H1 (cell line): ENCODE measurements around the gene C3orf52. TPM values are rescaled to one million over a fixed set of nuclear protein-coding genes. Genes with fewer than 3 reads are reported as not detected.
A peak's percentile ranks its signal among the peaks of the same experiment; 100 is the strongest.

ENCODE experiments used
- CTCF ChIA-PET: fragments of 300-600 bp; sonication (Branson Sonifier 250); formaldehyde crosslinking; loops from one replicate; lab custom pipeline; 2021; ENCODE audit not compliant: partially characterized antibody; lab: Charles Lee
- POLR2A ChIA-PET: fragments of 300-600 bp; sonication (Branson Sonifier 250); formaldehyde crosslinking; loops from one replicate; lab custom pipeline; 2021; ENCODE audit warnings: inconsistent platforms; ENCODE audit not compliant: partially characterized antibody; lab: Charles Lee
- DNase-seq, 2 experiments: peaks; one replicate each; pipeline versions ENCODE4 v3.0.0 to v3.0.0-alpha.2; 2010 to 2022; ENCODE audit warnings: low spot score in 2 of 2, low read depth in 1 of 2, mixed read lengths in 1 of 2
- FAIRE-seq: peaks from 2 replicates; lab custom pipeline; 2011; peaks lifted over from hg19 to GRCh38; lab: Jason Lieb, UNC
- H2AFZ ChIP-seq: 2 replicates; pipeline ENCODE4 v1.8.1; 2012; ENCODE audit warnings: low read length, inconsistent platforms
- H2AK5ac ChIP-seq: 2 replicates; pipeline ENCODE4 v1.6.1; 2013; ENCODE audit warnings: low read depth, low read length
- H2BK120ac ChIP-seq: replicated peaks from 2 replicates; pipeline ENCODE3; 2013; ENCODE audit warnings: low read depth, low read length, inconsistent platforms
- H2BK12ac ChIP-seq: 2 replicates; pipeline ENCODE4 v1.6.1; 2013; ENCODE audit warnings: low read depth, low read length
- H2BK15ac ChIP-seq: 2 replicates; pipeline ENCODE4 v1.6.1; 2013; ENCODE audit warnings: low read length
- H2BK20ac ChIP-seq: 2 replicates; pipeline ENCODE4 v1.6.1; 2013; ENCODE audit warnings: low read length
- H2BK5ac ChIP-seq: 2 replicates; pipeline ENCODE4 v1.6.1; 2013; ENCODE audit warnings: low read depth, low read length
- H3K14ac ChIP-seq: 2 replicates; pipeline ENCODE4 v1.6.1; 2013; ENCODE audit warnings: inconsistent platforms; ENCODE audit not compliant: insufficient read length
- H3K18ac ChIP-seq: 2 replicates; pipeline ENCODE4 v1.6.1; 2013; ENCODE audit warnings: low read length; ENCODE audit errors: extremely low read depth
- H3K23ac ChIP-seq: 2 replicates; pipeline ENCODE4 v1.6.1; 2013; ENCODE audit warnings: inconsistent platforms; ENCODE audit not compliant: insufficient read length
- H3K23me2 ChIP-seq: 2 replicates; pipeline ENCODE4 v1.6.1; 2013; ENCODE audit warnings: low read depth, low read length
- H3K27ac ChIP-seq: 2 replicates; pipeline ENCODE4 v1.6.1; 2011; ENCODE audit warnings: low read depth, low read length, inconsistent platforms
- H3K27me3 ChIP-seq, 4 experiments: replicated peaks in 1 of 4; 1 replicate in 1 of 4; 2 replicates in 3 of 4; pipeline versions ENCODE4 v1.6.1 to v1.8.1; 2011 to 2013; ENCODE audit warnings: low read length in 3 of 4, mild to moderate bottlenecking in 3 of 4, inconsistent platforms in 2 of 4, mixed read lengths in 2 of 4, moderate library complexity in 1 of 4; ENCODE audit not compliant: control insufficient read depth in 3 of 4, insufficient read depth in 3 of 4; ENCODE audit errors: extremely low read depth in 1 of 4
- H3K36me3 ChIP-seq, 4 experiments: 2 replicates each; pipeline versions ENCODE4 v1.6.1 to v1.8.1; 2011 to 2013; ENCODE audit warnings: mild to moderate bottlenecking in 4 of 4, low read length in 3 of 4, moderate library complexity in 2 of 4, control low read depth in 1 of 4, inconsistent platforms in 1 of 4; ENCODE audit not compliant: insufficient read depth in 4 of 4, control insufficient read depth in 2 of 4
- H3K4ac ChIP-seq: replicated peaks from 2 replicates; pipeline ENCODE3; 2013; ENCODE audit warnings: low read length, low read depth, mixed read lengths, inconsistent platforms; ENCODE audit not compliant: insufficient read length
- H3K4me1 ChIP-seq, 4 experiments: replicated peaks in 1 of 4; 1 replicate in 1 of 4; 2 replicates in 3 of 4; pipeline versions ENCODE4 v1.6.1 to v1.8.1; 2011 to 2013; ENCODE audit warnings: low read length in 3 of 4, inconsistent platforms in 2 of 4, mixed read lengths in 1 of 4; ENCODE audit not compliant: insufficient read depth in 4 of 4, control insufficient read depth in 3 of 4
- H3K4me2 ChIP-seq, 2 experiments: 2 replicates each; pipeline versions ENCODE4 v1.6.1 to v1.8.1; 2011 to 2013; ENCODE audit warnings: low read depth in 2 of 2, low read length in 2 of 2, control low read depth in 1 of 2, inconsistent platforms in 1 of 2, mild to moderate bottlenecking in 1 of 2; ENCODE audit not compliant: insufficient read depth in 1 of 2
- H3K4me3 ChIP-seq, 4 experiments: fragments of 200-600, 300-600 bp in 1 of 4; sonication (generic), shearing (Covaris generic), sonication (Bioruptor Twin) in 1 of 4; 2 replicates each; pipeline versions ENCODE4 v1.5.1 to v1.8.1; 2011 to 2016; ENCODE audit warnings: low read length in 4 of 4, low read depth in 3 of 4, control low read depth in 2 of 4, inconsistent platforms in 2 of 4, mild to moderate bottlenecking in 2 of 4, mixed read lengths in 1 of 4, moderate library complexity in 1 of 4; ENCODE audit not compliant: insufficient read depth in 2 of 4; ENCODE audit errors: extremely low read depth in 1 of 4
- H3K56ac ChIP-seq: replicated peaks from 2 replicates; pipeline ENCODE3; 2013; ENCODE audit warnings: low read depth, mild to moderate bottlenecking, mixed read lengths, low read length, inconsistent platforms; ENCODE audit not compliant: insufficient read length
- H3K79me1 ChIP-seq: 2 replicates; pipeline ENCODE4 v1.6.1; 2013; ENCODE audit warnings: low read depth, low read length, control low read depth
- H3K79me2 ChIP-seq, 2 experiments: 2 replicates each; pipeline versions ENCODE4 v1.6.1 to v1.8.1; 2012 to 2013; ENCODE audit warnings: low read length in 2 of 2, mild to moderate bottlenecking in 2 of 2, inconsistent platforms in 1 of 2; ENCODE audit not compliant: insufficient read depth in 2 of 2, control insufficient read depth in 1 of 2
- H3K9ac ChIP-seq, 4 experiments: replicated peaks in 1 of 4; 1 replicate in 1 of 4; 2 replicates in 3 of 4; pipeline versions ENCODE4 v1.6.1 to v1.8.1; 2011 to 2013; ENCODE audit warnings: low read depth in 3 of 4, low read length in 3 of 4, control low read depth in 2 of 4, mild to moderate bottlenecking in 2 of 4, moderate library complexity in 2 of 4, inconsistent platforms in 1 of 4; ENCODE audit errors: extremely low read depth in 1 of 4
- H3K9me3 ChIP-seq, 2 experiments: 2 replicates each; pipeline versions ENCODE4 v1.6.1 to v1.8.1; 2012 to 2013; ENCODE audit warnings: mild to moderate bottlenecking in 2 of 2, moderate library complexity in 2 of 2, control low read depth in 1 of 2, inconsistent platforms in 1 of 2, low read depth in 1 of 2, low read length in 1 of 2, mixed read lengths in 1 of 2; ENCODE audit not compliant: insufficient read depth in 2 of 2
- H4K20me1 ChIP-seq, 2 experiments: replicated peaks in 1 of 2; 2 replicates each; pipeline versions ENCODE3 to v1.8.1; 2011 to 2013; ENCODE audit warnings: inconsistent platforms in 2 of 2, low read length in 2 of 2, mild to moderate bottlenecking in 1 of 2; ENCODE audit not compliant: insufficient read depth in 2 of 2, control insufficient read depth in 1 of 2
- H4K5ac ChIP-seq: 2 replicates; pipeline ENCODE4 v1.6.1; 2013; ENCODE audit warnings: low read length, low read depth, mixed read lengths, inconsistent platforms; ENCODE audit not compliant: insufficient read length
- H4K8ac ChIP-seq: 2 replicates; pipeline ENCODE4 v1.8.0; 2013; ENCODE audit warnings: mild to moderate bottlenecking, moderate library complexity, low read length, inconsistent platforms; ENCODE audit not compliant: insufficient read depth; ENCODE audit errors: extremely low read depth
- H4K91ac ChIP-seq: replicated peaks from 2 replicates; pipeline ENCODE3; 2013; ENCODE audit warnings: low read length, mixed read lengths, inconsistent platforms; ENCODE audit not compliant: insufficient read length
- BRCA1 ChIP-seq: IDR thresholded peaks from 2 replicates; pipeline ENCODE4 v1.6.1; 2012; ENCODE audit warnings: low read depth, low read length, improper control_type of control experiment
- CBX8 ChIP-seq: fragments of 300-800, 300-1000 bp; sonication (generic); IDR thresholded peaks from 2 replicates; pipeline ENCODE4 v1.7.1; 2016; ENCODE audit warnings: low read depth, low read length, borderline replicate concordance
- CEBPB ChIP-seq: IDR thresholded peaks from 2 replicates; pipeline ENCODE4 v1.6.1; 2012; ENCODE audit warnings: low read depth, low read length
- CHD1 ChIP-seq: IDR thresholded peaks from 2 replicates; pipeline ENCODE4 v1.6.1; 2012; ENCODE audit warnings: low read depth, low read length, improper control_type of control experiment
- GABPA ChIP-seq: IDR thresholded peaks from 2 replicates; pipeline ENCODE4 v1.6.1; 2011; ENCODE audit warnings: mild to moderate bottlenecking, low read length, moderate library complexity, borderline replicate concordance; ENCODE audit not compliant: insufficient read depth
- KDM5A ChIP-seq: fragments of 200-600 bp; IDR thresholded peaks from 2 replicates; pipeline ENCODE4 v1.7.1; 2012; ENCODE audit warnings: mild to moderate bottlenecking, low read length, inconsistent platforms, mixed read lengths
- POLR2A ChIP-seq, 2 experiments: IDR thresholded peaks; 1 replicate in 1 of 2; 2 replicates in 1 of 2; pipeline ENCODE4 v1.6.1; 2011; ENCODE audit warnings: low read depth in 2 of 2, low read length in 2 of 2, mild to moderate bottlenecking in 2 of 2; ENCODE audit errors: control extremely low read depth in 1 of 2
- POU5F1 ChIP-seq: IDR thresholded peaks from 2 replicates; pipeline ENCODE4 v1.6.1; 2011; ENCODE audit warnings: low read depth, mild to moderate bottlenecking, low read length, moderate library complexity
- RFX5 ChIP-seq: IDR thresholded peaks from 2 replicates; pipeline ENCODE4 v1.6.1; 2011; ENCODE audit warnings: low read depth, low read length, improper control_type of control experiment, borderline replicate concordance
- RXRA ChIP-seq: IDR thresholded peaks from 2 replicates; pipeline ENCODE4 v1.6.1; 2011; ENCODE audit warnings: low read depth, mild to moderate bottlenecking, low read length, moderate library complexity; ENCODE audit not compliant: insufficient read depth
- TEAD4 ChIP-seq: IDR thresholded peaks from 2 replicates; pipeline ENCODE4 v1.6.1; 2012; ENCODE audit warnings: low read depth, low read length, inconsistent platforms, mixed read lengths
- polyA plus RNA-seq, 7 experiments: library from polyadenylated mRNA; depleted of rRNA in 3 of 7; stranded (reverse) in 5 of 7; unstranded in 2 of 7; fragments of >200 nt in 5 of 7; fragments of 200-250 nt in 2 of 7; gene quantifications; 1 replicate in 5 of 7; 2 replicates in 1 of 7; 4 replicates in 1 of 7; pipeline versions ENCODE4 v1.2.1 to v1.2.3, GENCODE V29; 2011 to 2013; ENCODE audit warnings: missing spikeins in 2 of 7, mixed read lengths in 2 of 7
- total RNA-seq: library from RNA; stranded (reverse); fragmentation: NEBNext Ultra II Directional; extraction: Animal tissue kit (Norgen Biotek cat#: 25700); gene quantifications from 2 replicates; pipeline ENCODE4 v1.2.1, GENCODE V29; 2021
- TF ChIP-seq, protein P1 (sequence below): IDR thresholded peaks from 2 replicates; pipeline ENCODE4 v1.6.1; 2011; ENCODE audit warnings: low read length, improper control_type of control experiment

The C3orf52 gene
- total and polyA plus RNA-seq, 2 of the 8 experiments (the other 6 are each of a cell fraction or from before 2014, with no cell fraction given): 9.7 to 13.1 TPM

DNA sequence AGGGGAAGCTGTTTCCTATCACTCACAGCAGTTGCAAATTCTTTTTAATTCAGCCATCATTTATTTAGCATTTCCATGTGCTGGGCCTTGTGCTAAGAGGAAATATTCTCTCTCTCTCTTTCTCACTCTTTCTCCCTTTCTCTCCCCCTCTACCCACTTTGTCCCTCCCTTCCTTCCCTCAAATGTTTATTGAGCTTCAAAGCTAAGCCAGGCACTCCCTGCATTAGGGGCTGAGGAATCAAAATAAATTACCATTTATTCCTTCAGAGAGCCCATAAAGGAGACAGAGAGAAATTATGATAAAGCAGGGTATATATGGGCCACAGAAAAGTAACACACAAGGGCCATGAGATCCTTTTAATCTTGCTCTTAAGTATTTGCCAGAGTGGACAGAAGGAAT, 44.9 kb upstream of the C3orf52 start:
- Histone ChIP-seq H4K5ac (no peak overlapping the region), H2AFZ (peak overlapping the region; percentile 72; the same call in 1 of the 2 replicates), H3K23me2 (no peaks in the 10 kb centered on the region), H3K36me3 (0 out of 8 replicates have a peak, but pooled peaks cover 0 to 4% (median 0%) of the 10 kb centered on the region in 4 experiments), H3K4me3 (no peak overlapping the region), H3K4ac (no peak overlapping the region), H3K27me3 (no peaks in the 10 kb centered on the region), H3K4me1 (peaks cover 0 to 3% (median 0%) of the 10 kb centered on the region in 4 experiments; a peak in 3 of 7 replicates), H2BK12ac (no peak overlapping the region), H3K79me2 (no peaks in the 10 kb centered on the region), H3K79me1 (no peaks in the 10 kb centered on the region), H2AK5ac (no peak overlapping the region), H4K91ac (no peak overlapping the region), H3K27ac (no peak overlapping the region), H2BK20ac (no peak overlapping the region), H3K18ac (no peak overlapping the region), H3K23ac (no peak overlapping the region), H2BK120ac (no peak overlapping the region), H3K9me3 (peaks cover 5 to 11% of the 10 kb centered on the region in 2 experiments; a peak in 2 of 4 replicates), H3K56ac (no peak overlapping the region), H3K14ac (no peak overlapping the region), H4K20me1 (no peaks in the 10 kb centered on the region), H3K9ac (no peak overlapping the region), H2BK15ac (no peak overlapping the region), H4K8ac (no peak overlapping the region), H2BK5ac (no peak overlapping the region), H3K4me2 (no peak overlapping the region)
- ChIA-PET POLR2A (interaction anchor here (1.2 kb wide), 1 partner anchor 43 kb away, joined by 5 read pairs; the partner anchor contains the start of gene TAGLN3), CTCF (interaction anchor here (0.7 to 5.6 kb wide), 10 partner anchors 8 to 1702 kb away, joined by 3 to 42 read pairs (median 4); partner anchors contain the start of genes ABHD10 and TMPRSS7)
- FAIRE-seq (no peak), DNase-seq (no peak)
- TF ChIP-seq RFX5 (no peak), GABPA (no peak), KDM5A (no peak), TEAD4 (no peak), RXRA (no peak), CBX8 (no peak), POU5F1 (no peak), CEBPB (no peak), BRCA1 (no peak), POLR2A (IDR thresholded peaks at IDR 0.05; ENCODE audit: control extremely low read depth in 1 of 2, low read depth in 2 of 2, low read length in 2 of 2) (no peak), CHD1 (no peak)
- TF ChIP-seq, protein P1, sequence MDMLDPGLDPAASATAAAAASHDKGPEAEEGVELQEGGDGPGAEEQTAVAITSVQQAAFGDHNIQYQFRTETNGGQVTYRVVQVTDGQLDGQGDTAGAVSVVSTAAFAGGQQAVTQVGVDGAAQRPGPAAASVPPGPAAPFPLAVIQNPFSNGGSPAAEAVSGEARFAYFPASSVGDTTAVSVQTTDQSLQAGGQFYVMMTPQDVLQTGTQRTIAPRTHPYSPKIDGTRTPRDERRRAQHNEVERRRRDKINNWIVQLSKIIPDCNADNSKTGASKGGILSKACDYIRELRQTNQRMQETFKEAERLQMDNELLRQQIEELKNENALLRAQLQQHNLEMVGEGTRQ: no peak
